ENCODE data around the gene RBM34. TPM values are rescaled to one million over a fixed set of nuclear protein-coding genes. Genes with fewer than 3 reads are reported as not detected.

RBM34 gene
- total RNA-seq, 1 donor from 2014 or later = 129 TPM

- Histone ChIP-seq H3K4me2 (ENCODE audit: low read length) (no peak overlapping the region), H2AFZ (ENCODE audit: low read depth, low read length) (no peak overlapping the region), H3K4me1 (ENCODE audit: insufficient read depth, low read length) (no peaks in the 10 kb centered on the region), H3K27me3 (ENCODE audit: insufficient read depth, low read length) (no peaks in the 10 kb centered on the region), H3K79me2 (ENCODE audit: insufficient read depth, low read length) (no peaks in the 10 kb centered on the region), H3K9me3 (ENCODE audit: insufficient read depth, low read depth, low read length) (no peaks in the 10 kb centered on the region), H3K36me3 (ENCODE audit: insufficient read depth, low read length) (no peaks in the 10 kb centered on the region), H3K9ac (ENCODE audit: low read length) (no peak overlapping the region), H4K20me1 (ENCODE audit: insufficient read depth, low read length) (peaks cover 3% of the 10 kb centered on the region), H3K27ac (ENCODE audit: low read depth, low read length) (no peak overlapping the region), H3K4me3 (ENCODE audit: insufficient read depth, low read depth, low read length) (no peak overlapping the region)
- Mint-ChIP-seq H3K9me3 (ENCODE audit: unreplicated experiment) (no peaks in the 10 kb centered on the region), H3K27ac (ENCODE audit: unreplicated experiment) (no peak overlapping the region), H3K4me1 (ENCODE audit: low read depth, unreplicated experiment) (peaks cover 11% of the 10 kb centered on the region), H3K4me3 (ENCODE audit: unreplicated experiment) (no peak overlapping the region), H3K36me3 (ENCODE audit: low read depth, unreplicated experiment) (no peaks in the 10 kb centered on the region), H3K27me3 (ENCODE audit: low read depth, unreplicated experiment) (no peaks in the 10 kb centered on the region)
- FAIRE-seq (no peak), DNase-seq (ENCODE audit: low read depth) (no peak)
- TF ChIP-seq CTCF (IDR thresholded peaks at IDR 0.05; ENCODE audit: insufficient read depth, low read depth, low read length) (no peak), EZH2 (IDR thresholded peaks at IDR 0.05; ENCODE audit: insufficient read depth, low read length) (no peak)
These were observed 59.3 kb downstream of the RBM34 start for GRCh38 chr1:235101558-235102258.

- Histone ChIP-seq H3K27me3 (ENCODE audit: insufficient read depth, low read length) (no peaks in the 10 kb centered on the region), H3K4me1 (ENCODE audit: insufficient read depth, low read length) (no peaks in the 10 kb centered on the region), H3K79me2 (ENCODE audit: insufficient read depth, low read length) (no peaks in the 10 kb centered on the region), H3K27ac (ENCODE audit: low read depth, low read length) (no peak overlapping the region), H3K9me3 (ENCODE audit: insufficient read depth, low read depth, low read length) (no peaks in the 10 kb centered on the region), H3K4me3 (ENCODE audit: insufficient read depth, low read depth, low read length) (no peak overlapping the region), H3K4me2 (ENCODE audit: low read length) (no peak overlapping the region), H3K36me3 (ENCODE audit: insufficient read depth, low read length) (no peaks in the 10 kb centered on the region), H4K20me1 (ENCODE audit: insufficient read depth, low read length) (no peaks in the 10 kb centered on the region), H3K9ac (ENCODE audit: low read length) (no peak overlapping the region), H2AFZ (ENCODE audit: low read depth, low read length) (no peak overlapping the region)
- H3K36me3 Mint-ChIP-seq (ENCODE audit: low read depth, unreplicated experiment) = no peaks in the 10 kb centered on the region
- peaks cover 12% of the 10 kb centered on the region for H3K4me1 Mint-ChIP-seq (ENCODE audit: low read depth, unreplicated experiment)
- H3K27ac Mint-ChIP-seq (ENCODE audit: unreplicated experiment) = no peak overlapping the region
- FAIRE-seq (no peak), DNase-seq (ENCODE audit: low read depth) (no peak)
- H3K27me3 Mint-ChIP-seq (ENCODE audit: low read depth, unreplicated experiment) = no peaks in the 10 kb centered on the region
- no peaks in the 10 kb centered on the region for H3K9me3 Mint-ChIP-seq (ENCODE audit: unreplicated experiment)
- H3K4me3 Mint-ChIP-seq (ENCODE audit: unreplicated experiment) = no peak overlapping the region
- no peak for TF ChIP-seq EZH2 (IDR thresholded peaks at IDR 0.05; ENCODE audit: insufficient read depth, low read length)
- TF ChIP-seq CTCF (IDR thresholded peaks at IDR 0.05; ENCODE audit: insufficient read depth, low read depth, low read length) = no peak
These were observed 60.8 kb downstream of the RBM34 start for GRCh38 chr1:235100194-235100772.

GRCh38 chr1:235098991-235099390 is 62.1 kb downstream of the RBM34 start:
- DNase-seq (ENCODE audit: low read depth) = no peak
- Histone ChIP-seq H3K27me3 (ENCODE audit: insufficient read depth, low read length) (no peaks in the 10 kb centered on the region), H3K4me3 (ENCODE audit: insufficient read depth, low read depth, low read length) (no peak overlapping the region), H3K4me2 (ENCODE audit: low read length) (no peak overlapping the region), H3K9ac (ENCODE audit: low read length) (no peak overlapping the region), H3K9me3 (ENCODE audit: insufficient read depth, low read depth, low read length) (no peaks in the 10 kb centered on the region), H2AFZ (ENCODE audit: low read depth, low read length) (no peak overlapping the region), H3K79me2 (ENCODE audit: insufficient read depth, low read length) (no peaks in the 10 kb centered on the region), H3K36me3 (ENCODE audit: insufficient read depth, low read length) (no peaks in the 10 kb centered on the region), H4K20me1 (ENCODE audit: insufficient read depth, low read length) (no peaks in the 10 kb centered on the region), H3K27ac (ENCODE audit: low read depth, low read length) (no peak overlapping the region), H3K4me1 (ENCODE audit: insufficient read depth, low read length) (no peaks in the 10 kb centered on the region)
- H3K4me1 Mint-ChIP-seq (ENCODE audit: low read depth, unreplicated experiment) = peaks cover 5% of the 10 kb centered on the region
- no peak for FAIRE-seq
- H3K4me3 Mint-ChIP-seq (ENCODE audit: unreplicated experiment) = no peak overlapping the region
- no peaks in the 10 kb centered on the region for H3K27me3 Mint-ChIP-seq (ENCODE audit: low read depth, unreplicated experiment)
- H3K36me3 Mint-ChIP-seq (ENCODE audit: low read depth, unreplicated experiment) = no peaks in the 10 kb centered on the region
- H3K9me3 Mint-ChIP-seq (ENCODE audit: unreplicated experiment) = no peaks in the 10 kb centered on the region
- H3K27ac Mint-ChIP-seq (ENCODE audit: unreplicated experiment) = no peak overlapping the region
- TF ChIP-seq CTCF (IDR thresholded peaks at IDR 0.05; ENCODE audit: insufficient read depth, low read depth, low read length) = no peak
- TF ChIP-seq EZH2 (IDR thresholded peaks at IDR 0.05; ENCODE audit: insufficient read depth, low read length) = no peak

Measured in astrocyte (in vitro differentiated cells and primary cell).